ENCODE measurements around the gene MSH3.

Gene MSH3

GRCh38 chr5:80706835-80707447 is 52.5 kb downstream of the MSH3 start:
- H3K9me3 ChIP-seq (ENCODE audit: insufficient read depth, low read depth, low read length) = no peaks in the 10 kb centered on the region
- 91% methylated on average over 2 of the region's 2 CpGs for WGBS
- H3K27ac ChIP-seq (ENCODE audit: low read depth, low read length) = no peak overlapping the region
- H3K36me3 ChIP-seq (ENCODE audit: insufficient read depth, low read length) = peaks cover 21% of the 10 kb centered on the region
- H3K27me3 ChIP-seq (ENCODE audit: insufficient read depth, low read length) = no peaks in the 10 kb centered on the region
- no peak overlapping the region for H3K4me3 ChIP-seq (ENCODE audit: low read length)
- H3K9ac ChIP-seq (ENCODE audit: low read depth, low read length) = no peak overlapping the region
- H3K4me1 ChIP-seq (ENCODE audit: insufficient read depth, low read length) = peaks cover 15% of the 10 kb centered on the region

GRCh38 chr5:80707645-80708044 is 53.2 kb downstream of the MSH3 start:
- H3K9me3 ChIP-seq (ENCODE audit: insufficient read depth, low read depth, low read length) = no peaks in the 10 kb centered on the region
- 100% methylated on average over 1 of the region's 1 CpG for WGBS
- H3K4me1 ChIP-seq (ENCODE audit: insufficient read depth, low read length) = peaks cover 15% of the 10 kb centered on the region
- no peaks in the 10 kb centered on the region for H3K27me3 ChIP-seq (ENCODE audit: insufficient read depth, low read length)
- no peak overlapping the region for H3K27ac ChIP-seq (ENCODE audit: low read depth, low read length)
- H3K36me3 ChIP-seq (ENCODE audit: insufficient read depth, low read length) = peaks cover 21% of the 10 kb centered on the region
- H3K9ac ChIP-seq (ENCODE audit: low read depth, low read length) = no peak overlapping the region
- no peak overlapping the region for H3K4me3 ChIP-seq (ENCODE audit: low read length)

GRCh38 chr5:80711216-80711615 is 56.8 kb downstream of the MSH3 start:
- no peak overlapping the region for H3K27ac ChIP-seq (ENCODE audit: low read depth, low read length)
- 97% methylated on average over 5 of the region's 5 CpGs for WGBS
- H3K4me3 ChIP-seq (ENCODE audit: low read length) = no peak overlapping the region
- peaks cover 20% of the 10 kb centered on the region for H3K36me3 ChIP-seq (ENCODE audit: insufficient read depth, low read length)
- no peak overlapping the region for H3K9ac ChIP-seq (ENCODE audit: low read depth, low read length)
- H3K27me3 ChIP-seq (ENCODE audit: insufficient read depth, low read length) = no peaks in the 10 kb centered on the region
- H3K9me3 ChIP-seq (ENCODE audit: insufficient read depth, low read depth, low read length) = no peaks in the 10 kb centered on the region
- H3K4me1 ChIP-seq (ENCODE audit: insufficient read depth, low read length) = peaks cover 6% of the 10 kb centered on the region; the same call in 1 of the 2 replicates

GRCh38 chr5:80711938-80712337 is 57.5 kb downstream of the MSH3 start:
- no peaks in the 10 kb centered on the region for H3K27me3 ChIP-seq (ENCODE audit: insufficient read depth, low read length)
- H3K27ac ChIP-seq (ENCODE audit: low read depth, low read length) = no peak overlapping the region
- H3K36me3 ChIP-seq (ENCODE audit: insufficient read depth, low read length) = peaks cover 20% of the 10 kb centered on the region
- 87% methylated on average over 3 of the region's 3 CpGs for WGBS
- peaks cover 6% of the 10 kb centered on the region; the same call in 1 of the 2 replicates for H3K4me1 ChIP-seq (ENCODE audit: insufficient read depth, low read length)
- H3K9ac ChIP-seq (ENCODE audit: low read depth, low read length) = no peak overlapping the region
- no peak overlapping the region for H3K4me3 ChIP-seq (ENCODE audit: low read length)
- no peaks in the 10 kb centered on the region for H3K9me3 ChIP-seq (ENCODE audit: insufficient read depth, low read depth, low read length)

- H3K27ac ChIP-seq (ENCODE audit: low read depth, low read length) = no peak overlapping the region
- no peaks in the 10 kb centered on the region for H3K9me3 ChIP-seq (ENCODE audit: insufficient read depth, low read depth, low read length)
- no peaks in the 10 kb centered on the region for H3K27me3 ChIP-seq (ENCODE audit: insufficient read depth, low read length)
- H3K36me3 ChIP-seq (ENCODE audit: insufficient read depth, low read length) = 0 out of 2 replicates have a peak, but pooled peaks cover 12% of the 10 kb centered on the region
- no peak overlapping the region for H3K4me3 ChIP-seq (ENCODE audit: low read length)
- WGBS = 95% methylated on average over 2 of the region's 2 CpGs
- H3K9ac ChIP-seq (ENCODE audit: low read depth, low read length) = no peak overlapping the region
- H3K4me1 ChIP-seq (ENCODE audit: insufficient read depth, low read length) = peaks cover 6% of the 10 kb centered on the region; the same call in 1 of the 2 replicates
Observed at GRCh38 chr5:80712919-80713318, 58.5 kb downstream of the MSH3 start.

DNA sequence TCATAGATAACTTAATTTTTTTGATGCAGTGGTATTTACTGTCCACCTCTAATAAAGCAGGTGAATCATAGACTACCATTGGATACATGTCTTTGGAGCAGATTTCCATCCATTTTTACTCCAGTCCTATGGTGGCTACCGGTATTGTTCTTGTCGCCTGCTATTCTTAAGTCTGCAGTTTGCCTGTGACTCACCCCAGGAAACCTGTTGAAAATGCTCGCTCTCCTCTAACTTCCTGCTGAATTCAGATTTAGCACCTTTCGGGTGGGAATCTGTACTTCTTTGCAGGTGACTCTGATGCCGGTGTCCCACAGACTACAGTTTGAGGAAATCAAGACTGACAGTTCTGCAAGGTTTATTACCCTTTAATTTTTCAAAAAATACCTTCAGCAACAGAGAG is 59.2 kb downstream of the MSH3 start:
- H3K27me3 ChIP-seq (ENCODE audit: insufficient read depth, low read length) = no peaks in the 10 kb centered on the region
- H3K4me1 ChIP-seq (ENCODE audit: insufficient read depth, low read length) = peaks cover 6% of the 10 kb centered on the region; the same call in 1 of the 2 replicates
- no peaks in the 10 kb centered on the region for H3K9me3 ChIP-seq (ENCODE audit: insufficient read depth, low read depth, low read length)
- H3K36me3 ChIP-seq (ENCODE audit: insufficient read depth, low read length) = peaks cover 7% of the 10 kb centered on the region; the same call in 1 of the 2 replicates
- H3K9ac ChIP-seq (ENCODE audit: low read depth, low read length) = no peak overlapping the region
- 85% methylated on average over 5 of the region's 5 CpGs for WGBS
- H3K4me3 ChIP-seq (ENCODE audit: low read length) = no peak overlapping the region
- H3K27ac ChIP-seq (ENCODE audit: low read depth, low read length) = no peak overlapping the region

GRCh38 chr5:80714570-80715298 is 60.3 kb downstream of the MSH3 start:
- H3K27ac ChIP-seq (ENCODE audit: low read depth, low read length) = no peak overlapping the region
- no peak overlapping the region for H3K4me3 ChIP-seq (ENCODE audit: low read length)
- H3K4me1 ChIP-seq (ENCODE audit: insufficient read depth, low read length) = peaks cover 6% of the 10 kb centered on the region; the same call in 1 of the 2 replicates
- no peak overlapping the region for H3K9ac ChIP-seq (ENCODE audit: low read depth, low read length)
- H3K27me3 ChIP-seq (ENCODE audit: insufficient read depth, low read length) = no peaks in the 10 kb centered on the region
- peaks cover 5% of the 10 kb centered on the region; the same call in 1 of the 2 replicates for H3K9me3 ChIP-seq (ENCODE audit: insufficient read depth, low read depth, low read length)
- 95% methylated on average over 5 of the region's 5 CpGs for WGBS
- peaks cover 11% of the 10 kb centered on the region for H3K36me3 ChIP-seq (ENCODE audit: insufficient read depth, low read length)

DNA sequence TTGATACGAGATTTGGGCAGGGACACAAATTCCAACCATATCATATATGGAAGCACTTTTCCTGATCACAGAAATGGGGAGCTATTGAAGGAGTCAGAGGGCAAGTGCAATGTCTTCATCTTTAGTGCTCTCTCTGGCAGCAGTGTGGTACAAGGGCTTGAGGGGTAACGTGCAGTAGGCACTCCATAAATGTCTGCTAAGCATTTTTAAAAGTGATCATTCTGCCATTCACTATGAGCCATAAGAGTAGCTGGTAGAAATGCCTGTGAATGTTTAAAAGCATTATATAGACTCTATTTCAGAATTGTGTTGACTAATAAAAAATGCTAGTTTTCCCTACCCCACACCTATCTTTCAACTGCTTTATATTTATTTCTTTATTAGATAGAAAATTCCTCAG is 61.4 kb downstream of the MSH3 start:
- Histone ChIP-seq H3K9me3 (ENCODE audit: insufficient read depth, low read depth, low read length) (peaks cover 13% of the 10 kb centered on the region; the same call in 1 of the 2 replicates), H3K4me1 (ENCODE audit: insufficient read depth, low read length) (peaks cover 6% of the 10 kb centered on the region; the same call in 1 of the 2 replicates), H3K27ac (ENCODE audit: low read depth, low read length) (no peak overlapping the region), H3K36me3 (ENCODE audit: insufficient read depth, low read length) (peaks cover 18% of the 10 kb centered on the region), H3K4me3 (ENCODE audit: low read length) (no peak overlapping the region), H3K9ac (ENCODE audit: low read depth, low read length) (no peak overlapping the region), H3K27me3 (ENCODE audit: insufficient read depth, low read length) (no peaks in the 10 kb centered on the region)
- WGBS = 100% methylated on average over 2 of the region's 2 CpGs

DNA sequence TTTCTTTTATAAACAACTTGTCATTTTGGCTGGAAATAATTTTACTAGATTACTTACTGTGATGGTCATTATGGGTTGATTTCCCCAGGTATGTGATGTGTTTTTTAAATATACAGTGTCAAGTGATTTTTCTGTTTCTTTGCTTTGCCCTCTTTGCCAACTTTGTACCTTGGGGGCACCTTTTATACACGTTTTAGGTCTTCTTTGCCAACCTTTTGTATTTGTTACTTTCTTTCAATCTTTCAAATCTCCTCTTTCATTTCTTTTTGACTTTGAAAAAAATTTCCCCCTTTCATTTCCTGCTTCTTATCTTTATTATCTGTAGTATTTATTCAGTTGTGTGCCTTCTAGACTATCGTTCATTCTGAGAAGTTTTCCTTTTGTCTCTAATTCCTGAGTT is 65.7 kb downstream of the MSH3 start:
- Histone ChIP-seq H3K9ac (ENCODE audit: low read depth, low read length) (no peak overlapping the region), H3K4me3 (ENCODE audit: low read length) (no peak overlapping the region), H3K27ac (ENCODE audit: low read depth, low read length) (no peak overlapping the region), H3K9me3 (ENCODE audit: insufficient read depth, low read depth, low read length) (peaks cover 13% of the 10 kb centered on the region; the same call in 1 of the 2 replicates), H3K36me3 (ENCODE audit: insufficient read depth, low read length) (peaks cover 14% of the 10 kb centered on the region), H3K27me3 (ENCODE audit: insufficient read depth, low read length) (no peaks in the 10 kb centered on the region), H3K4me1 (ENCODE audit: insufficient read depth, low read length) (no peaks in the 10 kb centered on the region)
- 84% methylated on average over 1 of the region's 2 CpGs for WGBS

- no peak overlapping the region for H3K9ac ChIP-seq (ENCODE audit: low read depth, low read length)
- H3K4me1 ChIP-seq (ENCODE audit: insufficient read depth, low read length) = no peaks in the 10 kb centered on the region
- no peaks in the 10 kb centered on the region for H3K27me3 ChIP-seq (ENCODE audit: insufficient read depth, low read length)
- peaks cover 40% of the 10 kb centered on the region for H3K36me3 ChIP-seq (ENCODE audit: insufficient read depth, low read length)
- H3K9me3 ChIP-seq (ENCODE audit: insufficient read depth, low read depth, low read length) = peaks cover 13% of the 10 kb centered on the region; the same call in 1 of the 2 replicates
- H3K27ac ChIP-seq (ENCODE audit: low read depth, low read length) = no peak overlapping the region
- WGBS = 90% methylated on average over 5 of the region's 7 CpGs
- no peak overlapping the region for H3K4me3 ChIP-seq (ENCODE audit: low read length)
Observed at GRCh38 chr5:80722916-80723315, 68.5 kb downstream of the MSH3 start.

GRCh38 chr5:80725446-80725845 is 71.0 kb downstream of the MSH3 start:
- no peak overlapping the region for H3K4me3 ChIP-seq (ENCODE audit: low read length)
- 91% methylated on average over 6 of the region's 6 CpGs for WGBS
- no peak overlapping the region for H3K9ac ChIP-seq (ENCODE audit: low read depth, low read length)
- no peaks in the 10 kb centered on the region for H3K27me3 ChIP-seq (ENCODE audit: insufficient read depth, low read length)
- H3K36me3 ChIP-seq (ENCODE audit: insufficient read depth, low read length) = peaks cover 43% of the 10 kb centered on the region
- H3K27ac ChIP-seq (ENCODE audit: low read depth, low read length) = no peak overlapping the region
- H3K9me3 ChIP-seq (ENCODE audit: insufficient read depth, low read depth, low read length) = peaks cover under 1% of the 10 kb centered on the region; the same call in 1 of the 2 replicates
- H3K4me1 ChIP-seq (ENCODE audit: insufficient read depth, low read length) = no peaks in the 10 kb centered on the region
